K562 (cell line): Measurements from ENCODE around the gene STX1A. TPM values are rescaled to one million over a fixed set of nuclear protein-coding genes. Genes with fewer than 3 reads are reported as not detected.

ENCODE experiments used
- CXXC5 ChIP-seq: fragments of 250-450 bp; sonication (Bioruptor Pico); IDR thresholded peaks from 2 replicates; pipeline ENCODE4 v1.8.0; 2022; ENCODE audit warnings: inconsistent platforms, mild to moderate bottlenecking, moderate library complexity
- KLF1 ChIP-seq: fragments of 450-650 bp; IDR thresholded peaks from 2 replicates; pipeline ENCODE4 v1.6.1; 2016; ENCODE audit warnings: missing genetic modification characterization, missing compliant biosample characterization
- POLR2A ChIP-seq: fragments of 450-650 bp; conservative IDR thresholded peaks from 2 replicates; pipeline ENCODE4 v1.6.1; 2016
- POLR2G ChIP-seq: fragments of 200-400 bp; formaldehyde crosslinking; IDR thresholded peaks from 2 replicates; pipeline ENCODE4 v1.6.1; 2017; ENCODE audit warnings: low read depth, mild to moderate bottlenecking, antibody characterized with exemption, low read length, moderate library complexity
- RBFOX2 ChIP-seq: fragments of 200-400 bp; formaldehyde crosslinking; IDR thresholded peaks from 2 replicates; pipeline ENCODE4 v1.6.1; 2017; ENCODE audit warnings: low read depth, mild to moderate bottlenecking, low read length, moderate library complexity
- SAP30 ChIP-seq: fragments of 200-600 bp; sonication (generic); IDR thresholded peaks from 2 replicates; pipeline ENCODE4 v1.6.1; 2012; ENCODE audit warnings: borderline replicate concordance, low read depth, mild to moderate bottlenecking, moderate library complexity, low read length, control low read depth, inconsistent platforms; ENCODE audit not compliant: insufficient read depth, poor library complexity, severe bottlenecking
- SIN3A ChIP-seq, 2 experiments: fragments of 150-350 bp in 1 of 2; IDR thresholded peaks; 2 replicates each; pipeline ENCODE4 v1.6.1; 2011 to 2016; ENCODE audit warnings: borderline replicate concordance in 2 of 2, low read depth in 2 of 2, low read length in 2 of 2, mild to moderate bottlenecking in 2 of 2, moderate library complexity in 2 of 2; ENCODE audit not compliant: control insufficient read depth in 1 of 2
- SUPT5H ChIP-seq: fragments of 450-650 bp; IDR thresholded peaks from 2 replicates; pipeline ENCODE4 v1.6.1; 2016
- ZBTB7A ChIP-seq: IDR thresholded peaks from 2 replicates; pipeline ENCODE4 v1.6.1; 2011; ENCODE audit warnings: low read depth, mild to moderate bottlenecking, low read length, moderate library complexity, borderline replicate concordance; ENCODE audit not compliant: control insufficient read depth
- ZFX ChIP-seq: sonication (generic); formaldehyde crosslinking; IDR thresholded peaks from 2 replicates; pipeline ENCODE4 v1.8.0; 2022; ENCODE audit warnings: mild to moderate bottlenecking, missing genetic modification reagents, moderate library complexity
- ZNF174 ChIP-seq: fragments of 250-450 bp; sonication (Bioruptor Pico); IDR thresholded peaks from 2 replicates; pipeline ENCODE4 v1.4.0; 2020; ENCODE audit warnings: mild to moderate bottlenecking
- polyA plus RNA-seq, 8 experiments: library from polyadenylated mRNA; depleted of rRNA in 4 of 8; stranded (reverse) in 5 of 8; unstranded in 3 of 8; fragments of >200 nt; fragmentation: Nextera tagmentation in 2 of 8; fragmentation: Illumina TruSeq in 1 of 8; extraction: Ambion mirVana in 2 of 8; extraction: Trizol in 1 of 8; gene quantifications; 2 replicates each; pipeline versions ENCODE4 v1.2.1 to v1.2.3, GENCODE V29; 2011 to 2014; ENCODE audit warnings: inconsistent platforms in 1 of 8, missing spikeins in 1 of 8
- total RNA-seq, 7 experiments: library from RNA; depleted of rRNA in 6 of 7; stranded (reverse); fragments of >200 nt in 6 of 7; fragmentation: Illumina TruSeq in 2 of 7; extraction: Trizol in 2 of 7; gene quantifications; 2 replicates each; pipeline versions ENCODE4 v1.2.1 to v1.2.3, GENCODE V29; 2011 to 2021; ENCODE audit warnings: low replicate concordance in 1 of 7
- TF ChIP-seq, protein P1 (sequence below): sonication (generic); formaldehyde crosslinking; IDR thresholded peaks from 2 replicates; pipeline ENCODE4 v1.8.0; 2022; ENCODE audit warnings: missing genetic modification reagents, mild to moderate bottlenecking, moderate library complexity, borderline replicate concordance
- TF ChIP-seq, protein P2 (sequence below): fragments of 450-650 bp; formaldehyde crosslinking; IDR thresholded peaks from 2 replicates; pipeline ENCODE4 v1.4.0; 2020; ENCODE audit warnings: mild to moderate bottlenecking, moderate library complexity
- TF ChIP-seq, protein P3 (sequence below): fragments of 250-450 bp; sonication (Bioruptor Pico); IDR thresholded peaks from 2 replicates; pipeline ENCODE4 v1.8.0; 2022; ENCODE audit warnings: moderate library complexity, mild to moderate bottlenecking, inconsistent platforms
- TF ChIP-seq, protein P4 (sequence below): fragments of 250-450 bp; sonication (Bioruptor Pico); IDR thresholded peaks from 2 replicates; pipeline ENCODE4 v1.5.0; 2021; ENCODE audit warnings: mild to moderate bottlenecking, moderate library complexity

The STX1A gene
- total and polyA plus RNA-seq, 9 of the 15 experiments (the other 6 are each of a cell fraction or from before 2014, with no cell fraction given), result 0.04 to 15.1 (median 6.3) TPM

GRCh38 chr7:73703757-73704639, 15.5 kb downstream of the STX1A start (continued):
- TF ChIP-seq POLR2G (peak; percentile 49; the same call in 1 of the 2 replicates), SUPT5H (peak; percentile 16; the same call in 1 of the 2 replicates), POLR2A (0 out of 2 replicates have a peak, but pooled peaks have one; percentile 19), CXXC5 (CRISPR knock-in tag) (0 out of 2 replicates have a peak, but pooled peaks have one; percentile 16), KLF1 (tag) (0 out of 2 replicates have a peak, but pooled peaks have one; percentile 3), ZNF174 (CRISPR knock-in tag) (no peak), SAP30 (no peak), ZBTB7A (peak; percentile 43; the same call in 1 of the 2 replicates), ZFX (CRISPR knock-in tag) (peak; percentile 74), SIN3A (IDR thresholded peaks at IDR 0.05; ENCODE audit: borderline replicate concordance in 2 of 2, control insufficient read depth in 1 of 2, low read depth in 2 of 2, low read length in 2 of 2) (peak in 1 of 2 experiments; percentile 29; a peak in 1 of 4 replicates), RBFOX2 (0 out of 2 replicates have a peak, but pooled peaks have one; percentile 13)
- TF ChIP-seq, protein P1, sequence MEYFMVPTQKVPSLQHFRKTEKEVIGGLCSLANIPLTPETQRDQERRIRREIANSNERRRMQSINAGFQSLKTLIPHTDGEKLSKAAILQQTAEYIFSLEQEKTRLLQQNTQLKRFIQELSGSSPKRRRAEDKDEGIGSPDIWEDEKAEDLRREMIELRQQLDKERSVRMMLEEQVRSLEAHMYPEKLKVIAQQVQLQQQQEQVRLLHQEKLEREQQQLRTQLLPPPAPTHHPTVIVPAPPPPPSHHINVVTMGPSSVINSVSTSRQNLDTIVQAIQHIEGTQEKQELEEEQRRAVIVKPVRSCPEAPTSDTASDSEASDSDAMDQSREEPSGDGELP, result peak; percentile 74
- TF ChIP-seq, protein P2, sequence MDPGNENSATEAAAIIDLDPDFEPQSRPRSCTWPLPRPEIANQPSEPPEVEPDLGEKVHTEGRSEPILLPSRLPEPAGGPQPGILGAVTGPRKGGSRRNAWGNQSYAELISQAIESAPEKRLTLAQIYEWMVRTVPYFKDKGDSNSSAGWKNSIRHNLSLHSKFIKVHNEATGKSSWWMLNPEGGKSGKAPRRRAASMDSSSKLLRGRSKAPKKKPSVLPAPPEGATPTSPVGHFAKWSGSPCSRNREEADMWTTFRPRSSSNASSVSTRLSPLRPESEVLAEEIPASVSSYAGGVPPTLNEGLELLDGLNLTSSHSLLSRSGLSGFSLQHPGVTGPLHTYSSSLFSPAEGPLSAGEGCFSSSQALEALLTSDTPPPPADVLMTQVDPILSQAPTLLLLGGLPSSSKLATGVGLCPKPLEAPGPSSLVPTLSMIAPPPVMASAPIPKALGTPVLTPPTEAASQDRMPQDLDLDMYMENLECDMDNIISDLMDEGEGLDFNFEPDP (CRISPR knock-in tag), result no peak
- TF ChIP-seq, protein P3, sequence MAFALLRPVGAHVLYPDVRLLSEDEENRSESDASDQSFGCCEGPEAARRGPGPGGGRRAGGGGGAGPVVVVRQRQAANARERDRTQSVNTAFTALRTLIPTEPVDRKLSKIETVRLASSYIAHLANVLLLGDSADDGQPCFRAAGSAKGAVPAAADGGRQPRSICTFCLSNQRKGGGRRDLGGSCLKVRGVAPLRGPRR, result no peak
- TF ChIP-seq, protein P4, sequence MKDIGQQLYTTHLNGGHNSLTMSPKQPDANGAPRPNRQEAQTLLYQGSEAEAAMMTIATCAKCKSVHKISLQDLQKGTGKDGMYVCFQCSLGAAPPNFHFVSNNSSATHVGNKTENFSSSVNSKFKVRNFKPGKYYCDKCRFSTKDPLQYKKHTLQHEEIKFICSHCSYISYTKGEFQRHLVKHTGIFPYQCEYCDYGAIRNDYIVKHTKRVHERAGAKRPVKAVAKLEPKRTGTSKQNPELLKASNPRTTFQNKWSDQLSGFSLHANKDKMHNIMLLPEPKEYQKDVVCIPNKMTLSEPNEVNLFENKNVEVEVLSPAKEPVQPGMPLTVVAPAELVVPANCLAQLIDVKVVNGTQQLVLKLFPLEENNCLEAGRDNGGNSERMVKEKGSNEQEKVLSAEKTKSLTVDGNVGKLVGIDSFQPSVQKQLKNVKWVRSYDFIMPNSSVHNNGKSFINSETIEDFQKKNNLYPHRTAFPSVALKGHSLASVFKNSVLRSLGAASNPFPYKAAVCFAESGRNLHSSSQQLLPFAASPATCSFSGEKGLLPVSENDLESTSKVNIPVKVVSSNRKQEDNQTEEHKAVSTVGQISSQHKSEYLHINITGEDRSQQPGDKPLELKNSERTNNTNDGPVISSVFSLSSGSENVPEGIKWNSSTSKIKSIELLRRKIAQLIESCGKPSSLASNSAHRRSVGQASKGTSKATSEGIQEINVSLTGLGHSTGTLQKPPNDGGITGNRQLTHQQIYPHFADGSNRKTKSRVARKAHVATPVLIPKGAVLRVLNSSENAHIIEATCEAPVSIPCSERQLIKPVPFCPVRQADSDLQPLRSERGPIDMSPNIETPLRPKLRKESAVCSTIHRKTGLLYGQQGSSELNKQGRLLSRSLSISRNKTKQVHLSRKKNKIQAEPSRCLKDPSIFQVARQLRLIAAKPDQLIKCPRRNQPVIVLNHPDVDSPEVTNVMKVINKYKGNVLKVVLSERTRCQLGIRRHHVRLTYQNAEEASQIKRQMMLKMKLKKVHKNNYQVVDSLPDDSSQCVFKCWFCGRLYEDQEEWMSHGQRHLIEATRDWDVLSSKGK, result no peak
- TF ChIP-seq, all 486 proteins: peak for 23
